ENCODE data around the gene TMEM95. TPM values are rescaled to one million over a fixed set of nuclear protein-coding genes. Genes with fewer than 3 reads are reported as not detected.

The TMEM95 gene
- polyA plus RNA-seq, 1 donor (not counting 4 experiments of a cell fraction or from before 2014, with no cell fraction given): not detected

DNA sequence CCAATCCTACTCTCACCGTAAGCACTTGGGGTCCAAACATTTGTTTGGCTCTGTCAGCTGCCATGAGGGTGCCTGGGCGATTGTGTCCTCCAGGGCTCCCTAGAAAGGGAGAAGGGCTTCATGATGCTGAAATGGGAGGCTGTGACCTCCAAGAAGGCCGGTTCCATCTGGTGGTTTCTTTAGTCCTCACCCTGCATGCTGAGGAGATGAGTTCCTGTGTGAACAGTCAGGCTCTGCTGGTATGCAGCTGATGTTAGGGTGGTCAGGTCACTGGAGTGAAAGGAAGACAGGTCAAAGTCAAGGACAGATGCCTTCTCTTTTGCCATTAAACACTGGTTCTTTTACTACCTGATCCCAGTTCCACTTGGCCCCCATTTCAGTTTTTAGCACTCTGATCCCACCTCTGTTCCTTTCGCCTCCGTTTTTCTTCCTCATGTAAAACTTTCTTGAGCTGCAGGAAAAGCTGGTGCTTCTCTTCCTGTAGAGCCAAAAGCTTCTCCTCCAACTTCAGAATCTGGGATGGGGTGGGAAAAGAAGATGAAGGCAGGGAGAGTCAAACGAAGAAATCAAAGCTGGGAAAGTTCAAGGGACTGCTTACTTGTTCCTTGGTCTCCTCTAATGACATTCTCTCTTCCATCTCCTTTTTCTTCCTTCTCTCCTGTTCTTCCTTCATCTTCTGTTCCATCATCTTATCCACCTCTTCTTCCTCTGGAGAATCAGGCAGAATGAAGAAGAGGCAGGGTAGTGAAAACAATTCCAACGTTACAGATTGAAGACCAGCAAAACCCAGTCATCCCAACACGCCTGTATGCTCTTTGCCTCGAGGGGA is 40.9 kb upstream of the TMEM95 start:
- Histone ChIP-seq H3K9me3 (ENCODE audit: control insufficient read depth, low read depth, low read length) (no peaks in the 10 kb centered on the region), H3K27me3 (ENCODE audit: control insufficient read depth, extremely low read depth, insufficient read depth, low read length) (no peaks in the 10 kb centered on the region), H3K79me2 (ENCODE audit: control insufficient read depth, insufficient read depth, low read length) (peaks cover 45% of the 10 kb centered on the region), H3K4me2 (ENCODE audit: control insufficient read depth, extremely low read depth, insufficient read depth, low read depth, low read length) (peak overlapping the region; percentile 88), H3K9ac (ENCODE audit: control insufficient read depth, extremely low read depth, insufficient read depth, low read length) (peak overlapping the region; percentile 77), H3K27ac (ENCODE audit: control insufficient read depth, insufficient read depth, low read length) (peak overlapping the region; percentile 53), H3K4me3 (ENCODE audit: control insufficient read depth in 2 of 3, extremely low read depth in 1 of 3, insufficient read depth in 2 of 3, low read depth in 1 of 3, low read length in 3 of 3) (peak overlapping the region; percentile 73 to 92 (median 79)), H3K4me1 (ENCODE audit: control insufficient read depth, extremely low read depth, insufficient read depth, low read length) (peaks cover 45% of the 10 kb centered on the region), H3K36me3 (ENCODE audit: control insufficient read depth in 2 of 2, extremely low read depth in 1 of 2, insufficient read depth in 2 of 2, low read length in 2 of 2) (peaks cover 44 to 73% of the 10 kb centered on the region in 2 experiments), H4K20me1 (ENCODE audit: control insufficient read depth, extremely low read depth, insufficient read depth, low read length) (peaks cover 42% of the 10 kb centered on the region), H3K9me1 (ENCODE audit: control insufficient read depth, extremely low read depth, insufficient read depth, low read length) (peaks cover 8% of the 10 kb centered on the region), H2AFZ (ENCODE audit: control insufficient read depth, low read length) (no peak overlapping the region)
- DNase-seq (ENCODE audit: low read depth, low spot score) (no peak), FAIRE-seq (peak; percentile 34)
- TF ChIP-seq, protein P1, sequence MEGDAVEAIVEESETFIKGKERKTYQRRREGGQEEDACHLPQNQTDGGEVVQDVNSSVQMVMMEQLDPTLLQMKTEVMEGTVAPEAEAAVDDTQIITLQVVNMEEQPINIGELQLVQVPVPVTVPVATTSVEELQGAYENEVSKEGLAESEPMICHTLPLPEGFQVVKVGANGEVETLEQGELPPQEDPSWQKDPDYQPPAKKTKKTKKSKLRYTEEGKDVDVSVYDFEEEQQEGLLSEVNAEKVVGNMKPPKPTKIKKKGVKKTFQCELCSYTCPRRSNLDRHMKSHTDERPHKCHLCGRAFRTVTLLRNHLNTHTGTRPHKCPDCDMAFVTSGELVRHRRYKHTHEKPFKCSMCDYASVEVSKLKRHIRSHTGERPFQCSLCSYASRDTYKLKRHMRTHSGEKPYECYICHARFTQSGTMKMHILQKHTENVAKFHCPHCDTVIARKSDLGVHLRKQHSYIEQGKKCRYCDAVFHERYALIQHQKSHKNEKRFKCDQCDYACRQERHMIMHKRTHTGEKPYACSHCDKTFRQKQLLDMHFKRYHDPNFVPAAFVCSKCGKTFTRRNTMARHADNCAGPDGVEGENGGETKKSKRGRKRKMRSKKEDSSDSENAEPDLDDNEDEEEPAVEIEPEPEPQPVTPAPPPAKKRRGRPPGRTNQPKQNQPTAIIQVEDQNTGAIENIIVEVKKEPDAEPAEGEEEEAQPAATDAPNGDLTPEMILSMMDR (optimal IDR thresholded peaks at IDR 0.05 in 1 of 3, IDR thresholded peaks at IDR 0.05 in 1 of 3, conservative IDR thresholded peaks at IDR 0.05 in 1 of 3; ENCODE audit: extremely low read depth in 1 of 3, insufficient read depth in 2 of 3, low read length in 3 of 3): no peak
- no peak for TF ChIP-seq EZH2 (IDR thresholded peaks at IDR 0.05; ENCODE audit: low read length)
- dilution Hi-C loops (cut with MboI; ENCODE audit: extremely low pct_ligation_motif_present, low sequenced_read_pairs): no loop called here

DNA sequence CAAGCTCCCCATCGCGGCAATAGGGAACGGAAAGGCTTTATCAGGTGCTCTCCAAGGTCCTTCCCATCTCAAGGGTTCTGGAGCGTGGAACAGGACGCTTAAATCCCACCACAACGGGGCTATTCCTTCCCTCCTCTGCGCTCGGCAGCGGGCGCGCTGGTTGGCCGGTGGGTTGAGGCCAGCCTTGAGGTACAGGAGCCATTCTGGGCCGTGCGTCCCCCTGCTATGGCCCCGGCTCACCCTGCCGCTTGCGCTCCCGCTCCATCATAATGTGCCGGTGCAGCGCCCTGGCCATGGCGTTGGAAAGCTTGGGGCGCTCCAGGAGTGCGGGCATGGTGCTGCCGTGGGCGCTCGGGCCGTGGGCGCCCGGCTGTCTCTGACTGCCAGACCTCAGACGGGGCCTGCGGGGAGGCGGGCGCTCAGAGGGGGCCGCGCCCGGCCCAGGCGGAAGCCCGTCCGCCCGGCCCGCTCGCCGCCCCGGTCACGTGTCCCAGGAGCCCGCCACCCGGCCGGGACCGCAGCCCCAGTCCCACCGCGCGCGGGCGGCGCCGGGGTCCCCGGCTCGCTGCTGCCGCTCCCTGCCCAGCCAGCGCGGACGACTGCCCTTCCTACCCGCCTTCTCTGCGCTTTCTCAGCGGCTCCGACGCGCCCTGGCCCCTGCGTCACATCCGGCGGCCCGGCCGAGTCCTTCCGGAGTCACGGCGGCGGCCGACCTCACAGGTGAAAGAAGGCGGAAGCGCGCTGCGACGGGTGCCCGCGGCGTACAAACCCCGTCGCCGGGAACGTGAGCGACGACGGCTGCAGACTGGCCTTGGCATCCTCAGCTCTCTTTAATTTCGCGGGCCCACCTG is 40.0 kb upstream of the TMEM95 start, which contains the start of gene GPS2:
TSS of gene GPS2 (minus strand) at position 642 of the 851 bp plus-strand sequence. CDS start at position 334, 308 bp downstream.
- FAIRE-seq (peak; percentile 9), DNase-seq (ENCODE audit: low read depth, low spot score) (no peak)
- peaks cover 8% of the 10 kb centered on the region for H3K9me1 ChIP-seq (ENCODE audit: control insufficient read depth, extremely low read depth, insufficient read depth, low read length)
- peak within 1 kb of the TSS; percentile 53 for H3K27ac ChIP-seq (ENCODE audit: control insufficient read depth, insufficient read depth, low read length)
- H3K79me2 ChIP-seq (ENCODE audit: control insufficient read depth, insufficient read depth, low read length): peaks cover 37% of the 10 kb centered on the region
- H3K27me3 ChIP-seq (ENCODE audit: control insufficient read depth, extremely low read depth, insufficient read depth, low read length): no peaks in the 10 kb centered on the region
- dilution Hi-C loops (cut with MboI; ENCODE audit: extremely low pct_ligation_motif_present, low sequenced_read_pairs): no loop called here
- peaks cover 34% of the 10 kb centered on the region for H4K20me1 ChIP-seq (ENCODE audit: control insufficient read depth, extremely low read depth, insufficient read depth, low read length)
- H3K4me3 ChIP-seq (ENCODE audit: control insufficient read depth in 2 of 3, extremely low read depth in 1 of 3, insufficient read depth in 2 of 3, low read depth in 1 of 3, low read length in 3 of 3): peak within 1 kb of the TSS; percentile 73 to 92 (median 79)
- peak within 1 kb of the TSS; percentile 88 for H3K4me2 ChIP-seq (ENCODE audit: control insufficient read depth, extremely low read depth, insufficient read depth, low read depth, low read length)
- H3K36me3 ChIP-seq (ENCODE audit: control insufficient read depth in 2 of 2, extremely low read depth in 1 of 2, insufficient read depth in 2 of 2, low read length in 2 of 2): peaks cover 37 to 64% of the 10 kb centered on the region in 2 experiments
- peak within 1 kb of the TSS; percentile 12 for H2AFZ ChIP-seq (ENCODE audit: control insufficient read depth, low read length)
- peak within 1 kb of the TSS; percentile 77 for H3K9ac ChIP-seq (ENCODE audit: control insufficient read depth, extremely low read depth, insufficient read depth, low read length)
- H3K9me3 ChIP-seq (ENCODE audit: control insufficient read depth, low read depth, low read length): no peaks in the 10 kb centered on the region
- TF ChIP-seq, protein P1 (optimal IDR thresholded peaks at IDR 0.05 in 1 of 3, IDR thresholded peaks at IDR 0.05 in 1 of 3, conservative IDR thresholded peaks at IDR 0.05 in 1 of 3; ENCODE audit: extremely low read depth in 1 of 3, insufficient read depth in 2 of 3, low read length in 3 of 3): no peak
- no peak for TF ChIP-seq EZH2 (IDR thresholded peaks at IDR 0.05; ENCODE audit: low read length)
- H3K4me1 ChIP-seq (ENCODE audit: control insufficient read depth, extremely low read depth, insufficient read depth, low read length): peaks cover 36% of the 10 kb centered on the region

All from keratinocyte (primary cell).